PFSK-1 (cell line): ENCODE measurements around the gene CRYBA4.

Source experiments
- FOXP2 ChIP-seq: optimal IDR thresholded peaks from 2 replicates; pipeline ENCODE3; 2011; ENCODE audit warnings: borderline replicate concordance, control low read depth, inconsistent platforms; ENCODE audit not compliant: insufficient read depth; ENCODE audit errors: extremely low read length, extremely low read depth
- POLR2AphosphoS5 ChIP-seq: IDR thresholded peaks from 2 replicates; pipeline ENCODE4 v1.6.1; 2012; ENCODE audit warnings: low read depth, mild to moderate bottlenecking, control low read depth, low read length, moderate library complexity
- REST ChIP-seq, 2 experiments: IDR thresholded peaks; 2 replicates each; pipeline versions ENCODE4 v1.6.1 to v1.8.0; 2011 to 2012; ENCODE audit warnings: low read depth in 2 of 2, low read length in 2 of 2, control low read depth in 1 of 2, inconsistent platforms in 1 of 2, mild to moderate bottlenecking in 1 of 2, moderate library complexity in 1 of 2; ENCODE audit not compliant: insufficient read depth in 1 of 2
- SIN3A ChIP-seq: IDR thresholded peaks from 2 replicates; pipeline ENCODE4 v1.6.1; 2012; ENCODE audit warnings: mild to moderate bottlenecking, low read length, moderate library complexity, borderline replicate concordance; ENCODE audit not compliant: insufficient read depth
- TAF1 ChIP-seq: IDR thresholded peaks from 2 replicates; pipeline ENCODE4 v1.6.1; 2012; ENCODE audit warnings: low read length, control low read depth, borderline replicate concordance; ENCODE audit not compliant: insufficient read depth

Gene CRYBA4

GRCh38 chr22:26577081-26577480, 44.7 kb upstream of the CRYBA4 start:
- TF ChIP-seq POLR2AphosphoS5 (no peak), SIN3A (no peak)

GRCh38 chr22:26579331-26579886, 42.4 kb upstream of the CRYBA4 start:
- TF ChIP-seq REST (IDR thresholded peaks at IDR 0.05; ENCODE audit: insufficient read depth in 1 of 2, low read depth in 2 of 2, low read length in 2 of 2) (no peak), POLR2AphosphoS5 (no peak), SIN3A (no peak), TAF1 (no peak), FOXP2 (no peak)

DNA sequence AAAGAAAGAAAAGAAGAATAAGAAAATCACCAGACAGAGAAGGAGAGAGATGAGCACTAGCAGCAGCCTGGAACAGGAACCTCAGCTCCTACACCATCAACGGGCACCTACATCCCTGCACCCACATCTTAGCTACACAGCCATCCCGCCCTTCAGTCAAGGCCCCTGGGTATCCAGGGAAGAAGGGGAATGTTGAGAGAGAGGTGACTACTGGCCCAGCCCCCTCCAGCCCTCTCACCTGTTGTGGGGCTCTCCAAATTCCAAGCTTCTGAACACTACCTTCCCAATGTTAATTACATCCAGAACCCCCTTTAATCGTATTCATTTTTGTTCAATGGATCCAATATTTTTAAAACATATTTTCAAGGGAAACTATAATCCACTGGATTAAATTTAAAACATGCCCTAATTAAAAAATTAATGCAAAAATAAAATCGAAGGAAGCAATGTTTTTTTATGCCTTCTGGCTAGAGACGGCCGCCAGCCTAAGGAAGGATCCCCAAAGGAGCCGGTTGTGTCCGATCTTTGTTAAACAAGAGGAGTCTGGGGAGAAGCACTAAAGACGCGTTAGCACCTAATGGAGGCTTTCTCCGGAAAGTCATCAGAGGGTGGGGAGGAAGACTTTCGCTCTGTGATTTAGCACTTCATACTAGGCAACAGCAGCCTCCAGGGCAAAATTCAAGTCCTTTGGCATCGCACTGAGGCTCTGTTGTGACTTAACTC, 41.4 kb upstream of the CRYBA4 start:
- TF ChIP-seq TAF1 (no peak), REST (IDR thresholded peaks at IDR 0.05; ENCODE audit: insufficient read depth in 1 of 2, low read depth in 2 of 2, low read length in 2 of 2) (no peak), FOXP2 (no peak), POLR2AphosphoS5 (no peak), SIN3A (no peak)

DNA sequence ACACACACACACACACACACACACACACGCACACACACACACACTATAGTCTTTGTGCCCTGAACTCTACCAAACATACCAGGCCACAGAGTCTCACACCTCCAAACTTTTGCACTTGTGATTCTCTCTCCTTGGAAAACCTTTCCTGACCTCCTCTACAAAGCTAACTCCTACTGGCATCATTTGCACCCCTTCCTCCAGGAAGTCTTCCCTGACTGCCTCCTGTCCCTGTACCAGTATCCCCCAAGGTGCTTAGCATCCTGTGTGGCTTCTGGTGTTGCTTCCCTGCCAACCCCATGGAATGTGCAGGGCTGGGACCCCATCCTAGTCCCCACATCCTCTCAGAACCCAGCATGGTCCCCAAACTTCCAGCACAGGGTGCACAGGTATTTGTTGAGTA, 40.7 kb upstream of the CRYBA4 start:
- TF ChIP-seq SIN3A (no peak), FOXP2 (no peak), TAF1 (no peak), REST (IDR thresholded peaks at IDR 0.05; ENCODE audit: insufficient read depth in 1 of 2, low read depth in 2 of 2, low read length in 2 of 2) (no peak), POLR2AphosphoS5 (no peak)

DNA sequence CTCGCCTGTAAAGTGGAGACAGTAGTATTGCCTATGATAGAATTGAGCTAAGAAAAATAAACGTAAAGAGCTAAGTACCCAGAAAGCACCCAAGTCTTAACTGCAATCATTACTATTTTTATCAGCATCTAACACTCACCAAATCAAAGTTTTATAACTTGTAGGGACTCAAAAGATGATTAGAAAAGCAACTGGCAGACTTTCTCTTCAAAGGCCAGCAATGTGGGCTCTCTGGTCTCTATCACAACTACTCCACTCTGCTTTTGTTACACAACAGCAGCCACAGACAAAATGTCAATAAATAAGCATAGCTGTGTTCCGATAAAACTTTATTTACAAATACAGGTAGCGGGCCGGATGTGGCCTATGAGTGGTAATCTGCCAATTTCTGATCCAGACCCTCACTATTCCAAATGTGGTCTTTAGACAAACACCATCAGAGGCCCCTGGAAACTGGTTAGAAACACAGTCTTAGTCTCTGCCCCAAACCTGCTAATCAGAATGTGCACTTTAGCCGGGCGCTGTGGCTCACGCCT, 40.1 kb upstream of the CRYBA4 start:
- no peak for TF ChIP-seq SIN3A
- TF ChIP-seq TAF1: no peak
- no peak for TF ChIP-seq REST (IDR thresholded peaks at IDR 0.05; ENCODE audit: insufficient read depth in 1 of 2, low read depth in 2 of 2, low read length in 2 of 2)
- TF ChIP-seq FOXP2: no peak
- no peak for TF ChIP-seq POLR2AphosphoS5
